Testis (tissue), 2 donors: ENCODE measurements around the gene EMD.

Experiments used
- CTCF ChIP-seq, 3 experiments: fragments of 450-650 bp in 2 of 3; fragments of 200-600 bp in 1 of 3; sonication (generic) in 1 of 3; IDR thresholded peaks; one replicate each; pipeline ENCODE4 v1.5.1; 2016 to 2019; ENCODE audit warnings: antibody characterized with exemption in 3 of 3, mild to moderate bottlenecking in 2 of 3, moderate library complexity in 1 of 3
- POLR2A ChIP-seq: fragments of 450-650 bp; IDR thresholded peaks from one replicate; pipeline ENCODE4 v1.6.1; 2017; ENCODE audit warnings: antibody characterized with exemption, mild to moderate bottlenecking, moderate library complexity

GRCh38 chrX:154380153-154380552, 1.1 kb downstream of the EMD start:
- TF ChIP-seq CTCF (IDR thresholded peaks at IDR 0.05) (no peak), POLR2A (no peak)
